ENCODE results near the gene CSPG5.

Gene CSPG5

GRCh38 chr3:47515864-47516319, 62.8 kb downstream of the CSPG5 start:
- CTCF ChIA-PET, result interaction anchor here (0.5 to 0.6 kb wide), 2 partner anchors 239 to 513 kb away, joined by 3 read pairs; no protein-coding TSS in a partner anchor
- no peaks in the 10 kb centered on the region for H3K4me1 ChIP-seq (ENCODE audit: control insufficient read depth, insufficient read depth, low read length)
- POLR2A ChIA-PET, result no interaction called here
- H3K4me3 ChIP-seq (ENCODE audit: low read depth, low read length), result no peak overlapping the region
- H3K9me3 ChIP-seq (ENCODE audit: control insufficient read depth, insufficient read depth, low read depth, low read length), result no peaks in the 10 kb centered on the region
- H3K36me3 ChIP-seq (ENCODE audit: control insufficient read depth in 2 of 2, insufficient read depth in 1 of 2, low read length in 2 of 2), result peaks cover 0 to 10% of the 10 kb centered on the region in 2 experiments; a peak in 1 of 3 replicates
- H3K27ac ChIP-seq (ENCODE audit: extremely low read depth, low read depth, low read length), result no peak overlapping the region
- TF ChIP-seq GLIS1 (tag by site-specific recombination; IDR thresholded peaks at IDR 0.05), result peak; percentile 90
- no peak for TF ChIP-seq ZSCAN23 (tag by site-specific recombination; IDR thresholded peaks at IDR 0.05)
- no peak for TF ChIP-seq ZNF138 (tag by site-specific recombination; IDR thresholded peaks at IDR 0.05; ENCODE audit: borderline replicate concordance)
- peak; percentile 75; the same call in 1 of the 2 replicates for TF ChIP-seq OSR2 (tag by site-specific recombination; IDR thresholded peaks at IDR 0.05)
- TF ChIP-seq WT1 (tag by site-specific recombination; IDR thresholded peaks at IDR 0.05), result peak; percentile 91
- TF ChIP-seq ZNF335 (tag by site-specific recombination; conservative IDR thresholded peaks at IDR 0.05), result peak; percentile 43; the same call in 1 of the 2 replicates
- TF ChIP-seq ZNF23 (tag by site-specific recombination; IDR thresholded peaks at IDR 0.05; ENCODE audit: borderline replicate concordance), result no peak
- peak; percentile 28 for TF ChIP-seq ZIC2 (tag by site-specific recombination; IDR thresholded peaks at IDR 0.05)
- TF ChIP-seq ZNF48 (tag by site-specific recombination; IDR thresholded peaks at IDR 0.05), result no peak
- no peak for TF ChIP-seq ZXDB (tag by site-specific recombination; IDR thresholded peaks at IDR 0.05)
- peak; percentile 71 for TF ChIP-seq ZNF600 (tag by site-specific recombination; IDR thresholded peaks at IDR 0.05)
- TF ChIP-seq ZEB2 (tag by site-specific recombination; IDR thresholded peaks at IDR 0.05), result peak; percentile 43; the same call in 1 of the 2 replicates
- peak; percentile 56 for TF ChIP-seq ZBTB17 (tag by site-specific recombination; IDR thresholded peaks at IDR 0.05)
- TF ChIP-seq ZNF157 (tag by site-specific recombination; IDR thresholded peaks at IDR 0.05), result no peak
- TF ChIP-seq, protein P1, sequence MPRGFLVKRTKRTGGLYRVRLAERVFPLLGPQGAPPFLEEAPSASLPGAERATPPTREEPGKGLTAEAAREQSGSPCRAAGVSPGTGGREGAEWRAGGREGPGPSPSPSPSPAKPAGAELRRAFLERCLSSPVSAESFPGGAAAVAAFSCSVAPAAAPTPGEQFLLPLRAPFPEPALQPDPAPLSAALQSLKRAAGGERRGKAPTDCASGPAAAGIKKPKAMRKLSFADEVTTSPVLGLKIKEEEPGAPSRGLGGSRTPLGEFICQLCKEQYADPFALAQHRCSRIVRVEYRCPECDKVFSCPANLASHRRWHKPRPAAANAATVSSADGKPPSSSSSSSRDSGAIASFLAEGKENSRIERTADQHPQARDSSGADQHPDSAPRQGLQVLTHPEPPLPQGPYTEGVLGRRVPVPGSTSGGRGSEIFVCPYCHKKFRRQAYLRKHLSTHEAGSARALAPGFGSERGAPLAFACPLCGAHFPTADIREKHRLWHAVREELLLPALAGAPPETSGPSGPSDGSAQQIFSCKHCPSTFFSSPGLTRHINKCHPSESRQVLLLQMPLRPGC (tag by site-specific recombination; IDR thresholded peaks at IDR 0.05), result 0 out of 2 replicates have a peak, but pooled peaks have one; percentile 11
- TF ChIP-seq, protein P2, sequence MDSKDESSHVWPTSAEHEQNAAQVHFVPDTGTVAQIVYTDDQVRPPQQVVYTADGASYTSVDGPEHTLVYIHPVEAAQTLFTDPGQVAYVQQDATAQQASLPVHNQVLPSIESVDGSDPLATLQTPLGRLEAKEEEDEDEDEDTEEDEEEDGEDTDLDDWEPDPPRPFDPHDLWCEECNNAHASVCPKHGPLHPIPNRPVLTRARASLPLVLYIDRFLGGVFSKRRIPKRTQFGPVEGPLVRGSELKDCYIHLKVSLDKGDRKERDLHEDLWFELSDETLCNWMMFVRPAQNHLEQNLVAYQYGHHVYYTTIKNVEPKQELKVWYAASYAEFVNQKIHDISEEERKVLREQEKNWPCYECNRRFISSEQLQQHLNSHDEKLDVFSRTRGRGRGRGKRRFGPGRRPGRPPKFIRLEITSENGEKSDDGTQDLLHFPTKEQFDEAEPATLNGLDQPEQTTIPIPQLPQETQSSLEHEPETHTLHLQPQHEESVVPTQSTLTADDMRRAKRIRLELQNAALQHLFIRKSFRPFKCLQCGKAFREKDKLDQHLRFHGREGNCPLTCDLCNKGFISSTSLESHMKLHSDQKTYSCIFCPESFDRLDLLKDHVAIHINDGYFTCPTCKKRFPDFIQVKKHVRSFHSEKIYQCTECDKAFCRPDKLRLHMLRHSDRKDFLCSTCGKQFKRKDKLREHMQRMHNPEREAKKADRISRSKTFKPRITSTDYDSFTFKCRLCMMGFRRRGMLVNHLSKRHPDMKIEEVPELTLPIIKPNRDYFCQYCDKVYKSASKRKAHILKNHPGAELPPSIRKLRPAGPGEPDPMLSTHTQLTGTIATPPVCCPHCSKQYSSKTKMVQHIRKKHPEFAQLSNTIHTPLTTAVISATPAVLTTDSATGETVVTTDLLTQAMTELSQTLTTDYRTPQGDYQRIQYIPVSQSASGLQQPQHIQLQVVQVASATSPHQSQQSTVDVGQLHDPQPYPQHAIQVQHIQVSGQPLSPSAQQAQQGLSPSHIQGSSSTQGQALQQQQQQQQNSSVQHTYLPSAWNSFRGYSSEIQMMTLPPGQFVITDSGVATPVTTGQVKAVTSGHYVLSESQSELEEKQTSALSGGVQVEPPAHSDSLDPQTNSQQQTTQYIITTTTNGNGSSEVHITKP (tag by site-specific recombination; IDR thresholded peaks at IDR 0.05), result peak; percentile 63
- TF ChIP-seq, protein P3, sequence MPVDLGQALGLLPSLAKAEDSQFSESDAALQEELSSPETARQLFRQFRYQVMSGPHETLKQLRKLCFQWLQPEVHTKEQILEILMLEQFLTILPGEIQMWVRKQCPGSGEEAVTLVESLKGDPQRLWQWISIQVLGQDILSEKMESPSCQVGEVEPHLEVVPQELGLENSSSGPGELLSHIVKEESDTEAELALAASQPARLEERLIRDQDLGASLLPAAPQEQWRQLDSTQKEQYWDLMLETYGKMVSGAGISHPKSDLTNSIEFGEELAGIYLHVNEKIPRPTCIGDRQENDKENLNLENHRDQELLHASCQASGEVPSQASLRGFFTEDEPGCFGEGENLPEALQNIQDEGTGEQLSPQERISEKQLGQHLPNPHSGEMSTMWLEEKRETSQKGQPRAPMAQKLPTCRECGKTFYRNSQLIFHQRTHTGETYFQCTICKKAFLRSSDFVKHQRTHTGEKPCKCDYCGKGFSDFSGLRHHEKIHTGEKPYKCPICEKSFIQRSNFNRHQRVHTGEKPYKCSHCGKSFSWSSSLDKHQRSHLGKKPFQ (tag by site-specific recombination; IDR thresholded peaks at IDR 0.05), result peak; percentile 94
- TF ChIP-seq, protein P4, sequence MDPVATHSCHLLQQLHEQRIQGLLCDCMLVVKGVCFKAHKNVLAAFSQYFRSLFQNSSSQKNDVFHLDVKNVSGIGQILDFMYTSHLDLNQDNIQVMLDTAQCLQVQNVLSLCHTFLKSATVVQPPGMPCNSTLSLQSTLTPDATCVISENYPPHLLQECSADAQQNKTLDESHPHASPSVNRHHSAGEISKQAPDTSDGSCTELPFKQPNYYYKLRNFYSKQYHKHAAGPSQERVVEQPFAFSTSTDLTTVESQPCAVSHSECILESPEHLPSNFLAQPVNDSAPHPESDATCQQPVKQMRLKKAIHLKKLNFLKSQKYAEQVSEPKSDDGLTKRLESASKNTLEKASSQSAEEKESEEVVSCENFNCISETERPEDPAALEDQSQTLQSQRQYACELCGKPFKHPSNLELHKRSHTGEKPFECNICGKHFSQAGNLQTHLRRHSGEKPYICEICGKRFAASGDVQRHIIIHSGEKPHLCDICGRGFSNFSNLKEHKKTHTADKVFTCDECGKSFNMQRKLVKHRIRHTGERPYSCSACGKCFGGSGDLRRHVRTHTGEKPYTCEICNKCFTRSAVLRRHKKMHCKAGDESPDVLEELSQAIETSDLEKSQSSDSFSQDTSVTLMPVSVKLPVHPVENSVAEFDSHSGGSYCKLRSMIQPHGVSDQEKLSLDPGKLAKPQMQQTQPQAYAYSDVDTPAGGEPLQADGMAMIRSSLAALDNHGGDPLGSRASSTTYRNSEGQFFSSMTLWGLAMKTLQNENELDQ (tag by site-specific recombination; IDR thresholded peaks at IDR 0.05; ENCODE audit: low read depth), result no peak
- TF ChIP-seq HOXD13 (CRISPR knock-in tag; IDR thresholded peaks at IDR 0.05; ENCODE audit: borderline replicate concordance), result no peak
- peak; percentile 42 for TF ChIP-seq ZNF629 (tag by site-specific recombination; IDR thresholded peaks at IDR 0.05)
- no peak for TF ChIP-seq OVOL3 (tag by site-specific recombination; IDR thresholded peaks at IDR 0.05)
- TF ChIP-seq, protein P5, sequence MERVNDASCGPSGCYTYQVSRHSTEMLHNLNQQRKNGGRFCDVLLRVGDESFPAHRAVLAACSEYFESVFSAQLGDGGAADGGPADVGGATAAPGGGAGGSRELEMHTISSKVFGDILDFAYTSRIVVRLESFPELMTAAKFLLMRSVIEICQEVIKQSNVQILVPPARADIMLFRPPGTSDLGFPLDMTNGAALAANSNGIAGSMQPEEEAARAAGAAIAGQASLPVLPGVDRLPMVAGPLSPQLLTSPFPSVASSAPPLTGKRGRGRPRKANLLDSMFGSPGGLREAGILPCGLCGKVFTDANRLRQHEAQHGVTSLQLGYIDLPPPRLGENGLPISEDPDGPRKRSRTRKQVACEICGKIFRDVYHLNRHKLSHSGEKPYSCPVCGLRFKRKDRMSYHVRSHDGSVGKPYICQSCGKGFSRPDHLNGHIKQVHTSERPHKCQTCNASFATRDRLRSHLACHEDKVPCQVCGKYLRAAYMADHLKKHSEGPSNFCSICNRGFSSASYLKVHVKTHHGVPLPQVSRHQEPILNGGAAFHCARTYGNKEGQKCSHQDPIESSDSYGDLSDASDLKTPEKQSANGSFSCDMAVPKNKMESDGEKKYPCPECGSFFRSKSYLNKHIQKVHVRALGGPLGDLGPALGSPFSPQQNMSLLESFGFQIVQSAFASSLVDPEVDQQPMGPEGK (tag by site-specific recombination; IDR thresholded peaks at IDR 0.05), result no peak
- TF ChIP-seq PRDM6 (tag by site-specific recombination; IDR thresholded peaks at IDR 0.05), result peak; percentile 69
